NCI-H524 (cell line): Measurements from ENCODE around the gene CFAP299.
"Not testable (repeated sequence)": the region's sequence is repeated elsewhere in the genome, so short reads cannot be mapped to it uniquely, and the experiment has no call there.

Experiments
- DNase-seq, 2 experiments: peaks; one replicate each; lab custom pipeline; 2025; lab: John Stamatoyannopoulos, UW

The CFAP299 gene

GRCh38 chr4:80610845-80611677, 275.5 kb downstream of the CFAP299 start:
- DNase-seq: no peak

- DNase-seq: no peak
Observed at GRCh38 chr4:80611678-80611979, 276.1 kb downstream of the CFAP299 start.

GRCh38 chr4:80613470-80613869, 277.9 kb downstream of the CFAP299 start:
- DNase-seq: no peak

- DNase-seq: no peak
Observed at GRCh38 chr4:80614319-80614718, 278.8 kb downstream of the CFAP299 start.

- no peak for DNase-seq
Observed at GRCh38 chr4:80615099-80615498, 279.6 kb downstream of the CFAP299 start.

GRCh38 chr4:80619070-80619674, 283.6 kb downstream of the CFAP299 start:
- peak in 1 of 2 experiments; percentile 6 for DNase-seq

GRCh38 chr4:80631861-80632260, 296.3 kb downstream of the CFAP299 start:
- no peak for DNase-seq

- DNase-seq: no peak
Observed at GRCh38 chr4:80637190-80637589, 301.7 kb downstream of the CFAP299 start.

GRCh38 chr4:80646061-80646460, 310.5 kb downstream of the CFAP299 start:
- DNase-seq: no peak

- DNase-seq: no peak
Observed at GRCh38 chr4:80655662-80656061, 320.1 kb downstream of the CFAP299 start.

- not testable (repeated sequence) for DNase-seq
Observed at GRCh38 chr4:80670118-80670517, 334.6 kb downstream of the CFAP299 start.

GRCh38 chr4:80678413-80678812, 342.9 kb downstream of the CFAP299 start:
- DNase-seq: no peak

- no peak for DNase-seq
Observed at GRCh38 chr4:80680934-80681333, 345.4 kb downstream of the CFAP299 start.

GRCh38 chr4:80685214-80685613, 349.7 kb downstream of the CFAP299 start:
- DNase-seq: no peak

GRCh38 chr4:80687736-80688135, 352.2 kb downstream of the CFAP299 start:
- DNase-seq: not testable (repeated sequence)

GRCh38 chr4:80694171-80694570, 358.6 kb downstream of the CFAP299 start:
- DNase-seq: no peak

- no peak for DNase-seq
Observed at GRCh38 chr4:80705311-80705710, 369.8 kb downstream of the CFAP299 start.

GRCh38 chr4:80709082-80709869, 373.7 kb downstream of the CFAP299 start:
- DNase-seq: no peak

GRCh38 chr4:80710748-80711451, 375.4 kb downstream of the CFAP299 start:
- no peak for DNase-seq

GRCh38 chr4:80711956-80712355, 376.4 kb downstream of the CFAP299 start:
- DNase-seq: no peak

- peak in 1 of 2 experiments; percentile 0 for DNase-seq
Observed at GRCh38 chr4:80713409-80713808, 377.9 kb downstream of the CFAP299 start.

GRCh38 chr4:80717204-80717603, 381.7 kb downstream of the CFAP299 start:
- no peak for DNase-seq
